AG10803 (cell line): ENCODE results near the gene ZBTB24.
"Not testable (repeated sequence)": the region's sequence is repeated elsewhere in the genome, so short reads cannot be mapped to it uniquely, and the experiment has no call there.

ENCODE experiments used
- DNase-seq: peaks from one replicate; pipeline ENCODE4 v3.0.0; 2010; ENCODE audit warnings: low read depth
- H3K4me3 ChIP-seq: 2 replicates; pipeline ENCODE4 v1.5.1; 2011; ENCODE audit warnings: mild to moderate bottlenecking, low read length, control low read depth
- TF ChIP-seq, protein P1 (sequence below): conservative IDR thresholded peaks from 2 replicates; pipeline ENCODE4 v1.5.1; 2011; ENCODE audit warnings: mild to moderate bottlenecking, low read length, control low read depth, inconsistent platforms

ZBTB24 gene

GRCh38 chr6:109461733-109462526, 21.1 kb downstream of the ZBTB24 start:
- TF ChIP-seq, protein P1, sequence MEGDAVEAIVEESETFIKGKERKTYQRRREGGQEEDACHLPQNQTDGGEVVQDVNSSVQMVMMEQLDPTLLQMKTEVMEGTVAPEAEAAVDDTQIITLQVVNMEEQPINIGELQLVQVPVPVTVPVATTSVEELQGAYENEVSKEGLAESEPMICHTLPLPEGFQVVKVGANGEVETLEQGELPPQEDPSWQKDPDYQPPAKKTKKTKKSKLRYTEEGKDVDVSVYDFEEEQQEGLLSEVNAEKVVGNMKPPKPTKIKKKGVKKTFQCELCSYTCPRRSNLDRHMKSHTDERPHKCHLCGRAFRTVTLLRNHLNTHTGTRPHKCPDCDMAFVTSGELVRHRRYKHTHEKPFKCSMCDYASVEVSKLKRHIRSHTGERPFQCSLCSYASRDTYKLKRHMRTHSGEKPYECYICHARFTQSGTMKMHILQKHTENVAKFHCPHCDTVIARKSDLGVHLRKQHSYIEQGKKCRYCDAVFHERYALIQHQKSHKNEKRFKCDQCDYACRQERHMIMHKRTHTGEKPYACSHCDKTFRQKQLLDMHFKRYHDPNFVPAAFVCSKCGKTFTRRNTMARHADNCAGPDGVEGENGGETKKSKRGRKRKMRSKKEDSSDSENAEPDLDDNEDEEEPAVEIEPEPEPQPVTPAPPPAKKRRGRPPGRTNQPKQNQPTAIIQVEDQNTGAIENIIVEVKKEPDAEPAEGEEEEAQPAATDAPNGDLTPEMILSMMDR = no peak
- no peak for DNase-seq
- H3K4me3 ChIP-seq = no peak overlapping the region

DNA sequence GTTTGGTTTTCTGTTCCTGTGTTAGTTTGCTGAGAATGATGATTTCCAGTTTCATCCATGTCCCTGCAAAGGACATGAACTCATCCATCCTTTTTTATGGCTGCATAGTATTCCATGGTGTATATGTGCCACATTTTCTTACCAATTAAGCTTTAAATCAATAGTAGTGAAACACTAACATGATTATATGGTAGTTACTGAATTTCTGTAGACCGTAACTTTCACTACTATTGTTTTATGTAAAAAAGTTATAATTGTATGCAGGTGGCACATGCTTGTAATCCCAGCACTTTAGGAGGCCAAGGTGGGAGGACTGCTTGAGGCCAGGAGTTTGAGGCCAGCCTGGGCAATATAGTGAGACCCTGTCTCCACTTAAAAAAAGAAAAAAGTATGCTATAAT, 21.8 kb downstream of the ZBTB24 start:
- H3K4me3 ChIP-seq, DNase-seq: not testable (repeated sequence)

DNA sequence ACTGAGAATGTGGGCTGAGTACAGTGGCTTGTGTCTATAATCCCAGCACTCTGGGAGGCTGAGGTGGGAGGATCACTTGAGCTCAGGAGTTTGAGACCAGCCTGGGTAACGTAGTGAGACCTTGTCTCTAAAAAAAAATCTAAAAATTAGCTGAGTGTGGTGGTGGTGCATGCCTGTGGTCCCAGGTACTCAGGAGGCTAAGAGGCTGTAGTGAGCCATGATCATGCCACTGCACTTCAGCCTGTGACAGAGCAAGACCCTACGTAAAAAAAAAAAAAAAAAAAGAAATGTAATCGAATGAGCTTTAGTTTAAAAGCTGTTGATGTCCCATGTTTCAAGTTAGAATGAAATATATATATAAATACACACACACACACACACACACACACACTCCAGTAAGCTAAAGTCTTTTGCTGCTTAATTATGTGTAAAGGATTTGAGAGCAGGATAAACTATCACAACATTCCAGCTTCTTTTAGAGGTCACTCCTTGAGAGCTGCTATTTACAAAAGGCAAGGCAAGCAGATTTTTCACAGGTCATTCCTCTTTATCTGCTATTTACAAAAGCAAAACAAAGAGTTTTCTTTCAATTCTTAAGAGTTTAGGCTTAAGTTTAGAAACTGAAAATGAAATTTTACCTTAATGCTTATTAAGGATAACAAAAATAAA, 22.7 kb downstream of the ZBTB24 start:
- no peak overlapping the region for H3K4me3 ChIP-seq
- no peak for DNase-seq
- TF ChIP-seq, protein P1 = no peak

DNA sequence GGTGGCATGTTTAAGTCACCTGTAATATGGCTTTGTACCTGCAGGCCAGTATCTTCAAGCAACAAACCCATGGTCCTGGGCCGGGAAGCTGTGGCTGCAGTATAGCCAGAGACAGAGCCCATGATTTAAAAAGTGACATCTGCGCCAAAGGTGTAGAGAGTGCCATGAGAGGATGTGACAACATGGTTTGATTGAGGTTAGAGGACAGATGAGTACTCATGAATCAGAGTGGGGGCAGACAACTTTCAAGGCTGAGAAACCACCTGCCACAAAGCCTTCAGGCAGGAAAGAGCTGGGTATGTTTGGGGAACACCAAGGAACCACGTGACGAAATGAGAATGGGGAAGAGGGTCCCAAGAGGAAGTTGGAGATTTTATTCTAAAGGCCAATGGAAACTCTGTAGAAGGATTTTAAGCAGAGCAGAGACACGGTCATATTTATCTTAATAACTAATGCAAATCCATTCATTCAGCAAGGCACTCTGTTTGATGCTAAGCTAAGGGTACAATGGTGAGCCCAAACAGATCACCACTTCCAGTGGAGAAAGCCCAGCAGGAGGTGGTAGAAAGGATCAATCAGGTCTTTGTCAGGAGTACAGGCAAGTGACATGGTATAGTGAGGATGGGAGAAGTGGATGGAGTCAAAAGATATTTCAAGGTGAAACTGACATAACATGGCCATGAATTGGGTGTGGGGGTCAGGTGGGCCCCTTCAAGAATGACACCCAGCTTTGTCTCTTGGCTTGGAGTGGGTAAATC, 24.1 kb downstream of the ZBTB24 start:
- H3K4me3 ChIP-seq = no peak overlapping the region
- TF ChIP-seq, protein P1 = no peak
- no peak for DNase-seq

DNA sequence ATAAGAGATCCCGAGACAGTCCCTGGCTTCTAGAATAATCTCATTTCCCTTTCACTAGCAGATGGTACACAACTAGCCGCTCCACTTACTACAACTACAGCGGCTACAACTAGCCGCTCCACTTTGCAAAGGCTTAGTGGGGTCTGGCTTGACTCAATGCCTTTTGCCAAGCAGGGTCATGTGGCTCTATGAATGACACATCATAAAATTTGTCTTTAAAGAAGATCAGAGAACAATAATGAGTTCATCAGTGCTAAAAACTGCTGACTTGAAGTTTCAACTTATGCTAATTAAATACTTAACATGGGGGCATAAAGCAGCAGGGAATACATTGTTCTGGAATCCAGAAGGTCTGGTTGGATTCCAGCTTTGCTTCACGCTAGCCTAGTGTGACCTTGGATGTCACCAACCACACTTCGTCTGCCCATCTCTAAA, 25.4 kb downstream of the ZBTB24 start:
- H3K4me3 ChIP-seq = peak overlapping the region; percentile 92
- TF ChIP-seq, protein P1 = no peak
- peak; percentile 32 for DNase-seq

- TF ChIP-seq, protein P1 = no peak; the same call in 1 of the 2 replicates
- DNase-seq = peak; percentile 87
- peak overlapping the region; percentile 92 for H3K4me3 ChIP-seq
Observed at GRCh38 chr6:109456710-109457561, 26.1 kb downstream of the ZBTB24 start.

GRCh38 chr6:109456111-109456583, 26.9 kb downstream of the ZBTB24 start:
- DNase-seq = no peak
- TF ChIP-seq, protein P1 = no peak
- peak overlapping the region; percentile 92 for H3K4me3 ChIP-seq
